MCF 10A (cell line): ENCODE results near the gene ANKRD61. TPM values are rescaled to one million over a fixed set of nuclear protein-coding genes. Genes with fewer than 3 reads are reported as not detected.
A peak's percentile ranks its signal among the peaks of the same experiment; 100 is the strongest.

Experiments
- BruUV-seq: library from RNA; stranded (reverse); fragments of 400-500 nt; replicated peaks from 2 replicates; lab custom pipeline; 2021; lab: Mats Ljungman, UMichigan
- CTCF ChIA-PET: fragments of 300-600 bp; sonication (Branson Sonifier 250); formaldehyde crosslinking; extraction: SDS; loops from one replicate; lab custom pipeline; 2021; ENCODE audit warnings: antibody characterized with exemption, inconsistent platforms; lab: Yijun Ruan, JAX
- POLR2A ChIA-PET: fragments of 300-600, 350-650 bp; sonication (Branson Sonifier 250); formaldehyde crosslinking; extraction: SDS; loops from one replicate; lab custom pipeline; 2020; ENCODE audit warnings: antibody characterized with exemption, inconsistent platforms; lab: Yijun Ruan, JAX
- DNase-seq: peaks from one replicate; pipeline ENCODE4 v3.0.0-alpha.2; 2018; ENCODE audit not compliant: unreplicated experiment
- H3K27ac Mint-ChIP-seq: one replicate; pipeline ENCODE4 v1.8.0; 2022; ENCODE audit warnings: mild to moderate bottlenecking, low read depth, mixed read lengths; ENCODE audit not compliant: unreplicated experiment
- H3K27me3 Mint-ChIP-seq: one replicate; pipeline ENCODE4 v1.8.0; 2022; ENCODE audit warnings: mixed read lengths; ENCODE audit not compliant: insufficient read depth, unreplicated experiment
- H3K36me3 Mint-ChIP-seq: one replicate; pipeline ENCODE4 v1.8.0; 2022; ENCODE audit warnings: mild to moderate bottlenecking, moderate library complexity, mixed read lengths; ENCODE audit not compliant: insufficient read depth, unreplicated experiment
- H3K4me1 Mint-ChIP-seq: one replicate; pipeline ENCODE4 v1.8.0; 2022; ENCODE audit warnings: mixed read lengths; ENCODE audit not compliant: insufficient read depth, unreplicated experiment
- H3K4me3 Mint-ChIP-seq: one replicate; pipeline ENCODE4 v1.8.0; 2022; ENCODE audit warnings: mild to moderate bottlenecking, moderate library complexity, mixed read lengths; ENCODE audit not compliant: unreplicated experiment
- H3K9me3 Mint-ChIP-seq: one replicate; pipeline ENCODE4 v1.8.0; 2022; ENCODE audit warnings: mixed read lengths; ENCODE audit not compliant: unreplicated experiment
- intact Hi-C: fragments of 100-400 bp; cut with micrococcal nuclease; formaldehyde crosslinking; loops from 2 replicates; pipeline ENCODE4 v1.14.1; 2022
- total RNA-seq: library from RNA; stranded (reverse); gene quantifications from 2 replicates; pipeline ENCODE4 v1.2.3, GENCODE V29; 2022
- TF ChIP-seq, protein P1 (sequence below): fragments of 200-600 bp; IDR thresholded peaks from one replicate; pipeline ENCODE4 v1.8.0; 2022; ENCODE audit warnings: antibody characterized with exemption, mild to moderate bottlenecking; ENCODE audit not compliant: unreplicated experiment

ANKRD61 gene
- total RNA-seq, 1 experiment from 2014 or later, result not detected

DNA sequence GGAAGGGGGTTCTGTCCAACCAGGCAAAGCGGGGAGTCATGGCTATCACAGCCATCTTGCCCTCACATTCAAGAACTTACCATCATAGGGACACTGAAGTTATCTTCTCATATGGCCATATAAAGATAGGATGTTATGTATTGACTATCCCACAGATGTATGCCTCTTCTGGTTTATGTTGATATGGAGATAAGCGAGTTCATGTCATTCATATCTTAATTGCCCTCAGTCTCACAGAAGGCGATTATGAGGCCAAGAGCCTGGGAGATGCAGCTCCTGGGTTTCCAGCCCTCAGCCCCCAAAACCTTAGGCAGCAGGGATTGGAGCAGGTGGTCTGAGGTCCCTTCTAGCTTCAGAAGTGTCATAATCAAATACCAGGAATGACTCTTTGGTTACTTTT lies 8.5 kb upstream of the ANKRD61 start:
- Mint-ChIP-seq H3K27ac (no peak overlapping the region), H3K27me3 (no peaks in the 10 kb centered on the region), H3K9me3 (no peaks in the 10 kb centered on the region), H3K36me3 (peaks cover 100% of the 10 kb centered on the region), H3K4me3 (no peak overlapping the region), H3K4me1 (no peaks in the 10 kb centered on the region)
- ChIA-PET POLR2A (interaction anchor here (0.7 to 1.5 kb wide), 2 partner anchors 11 to 27 kb away, joined by 3 read pairs; no protein-coding TSS in a partner anchor), CTCF (no interaction called here)
- no TSS peak for BruUV-seq
- TF ChIP-seq, protein P1, sequence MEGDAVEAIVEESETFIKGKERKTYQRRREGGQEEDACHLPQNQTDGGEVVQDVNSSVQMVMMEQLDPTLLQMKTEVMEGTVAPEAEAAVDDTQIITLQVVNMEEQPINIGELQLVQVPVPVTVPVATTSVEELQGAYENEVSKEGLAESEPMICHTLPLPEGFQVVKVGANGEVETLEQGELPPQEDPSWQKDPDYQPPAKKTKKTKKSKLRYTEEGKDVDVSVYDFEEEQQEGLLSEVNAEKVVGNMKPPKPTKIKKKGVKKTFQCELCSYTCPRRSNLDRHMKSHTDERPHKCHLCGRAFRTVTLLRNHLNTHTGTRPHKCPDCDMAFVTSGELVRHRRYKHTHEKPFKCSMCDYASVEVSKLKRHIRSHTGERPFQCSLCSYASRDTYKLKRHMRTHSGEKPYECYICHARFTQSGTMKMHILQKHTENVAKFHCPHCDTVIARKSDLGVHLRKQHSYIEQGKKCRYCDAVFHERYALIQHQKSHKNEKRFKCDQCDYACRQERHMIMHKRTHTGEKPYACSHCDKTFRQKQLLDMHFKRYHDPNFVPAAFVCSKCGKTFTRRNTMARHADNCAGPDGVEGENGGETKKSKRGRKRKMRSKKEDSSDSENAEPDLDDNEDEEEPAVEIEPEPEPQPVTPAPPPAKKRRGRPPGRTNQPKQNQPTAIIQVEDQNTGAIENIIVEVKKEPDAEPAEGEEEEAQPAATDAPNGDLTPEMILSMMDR, result no peak
- intact Hi-C loops, result no loop called here
- no peak for DNase-seq

- CTCF ChIA-PET, result interaction anchor here (0.5 to 0.9 kb wide), 2 partner anchors 166 to 324 kb away, joined by 3 read pairs; no protein-coding TSS in a partner anchor
- TSS peak; percentile 82 for BruUV-seq
- H3K4me3 Mint-ChIP-seq, result no peak overlapping the region
- DNase-seq, result no peak
- H3K36me3 Mint-ChIP-seq, result peaks cover 100% of the 10 kb centered on the region
- H3K27ac Mint-ChIP-seq, result no peak overlapping the region
- POLR2A ChIA-PET, result interaction anchor here (0.6 to 1.7 kb wide), 6 partner anchors 8 to 115 kb away, joined by 3 to 7 read pairs (median 4); no protein-coding TSS in a partner anchor
- H3K4me1 Mint-ChIP-seq, result no peaks in the 10 kb centered on the region
- no peaks in the 10 kb centered on the region for H3K9me3 Mint-ChIP-seq
- intact Hi-C loops, result no loop called here
- no peaks in the 10 kb centered on the region for H3K27me3 Mint-ChIP-seq
- TF ChIP-seq, protein P1, result no peak
These were observed 7.2 kb upstream of the ANKRD61 start for GRCh38 chr7:6023974-6024435.

DNA sequence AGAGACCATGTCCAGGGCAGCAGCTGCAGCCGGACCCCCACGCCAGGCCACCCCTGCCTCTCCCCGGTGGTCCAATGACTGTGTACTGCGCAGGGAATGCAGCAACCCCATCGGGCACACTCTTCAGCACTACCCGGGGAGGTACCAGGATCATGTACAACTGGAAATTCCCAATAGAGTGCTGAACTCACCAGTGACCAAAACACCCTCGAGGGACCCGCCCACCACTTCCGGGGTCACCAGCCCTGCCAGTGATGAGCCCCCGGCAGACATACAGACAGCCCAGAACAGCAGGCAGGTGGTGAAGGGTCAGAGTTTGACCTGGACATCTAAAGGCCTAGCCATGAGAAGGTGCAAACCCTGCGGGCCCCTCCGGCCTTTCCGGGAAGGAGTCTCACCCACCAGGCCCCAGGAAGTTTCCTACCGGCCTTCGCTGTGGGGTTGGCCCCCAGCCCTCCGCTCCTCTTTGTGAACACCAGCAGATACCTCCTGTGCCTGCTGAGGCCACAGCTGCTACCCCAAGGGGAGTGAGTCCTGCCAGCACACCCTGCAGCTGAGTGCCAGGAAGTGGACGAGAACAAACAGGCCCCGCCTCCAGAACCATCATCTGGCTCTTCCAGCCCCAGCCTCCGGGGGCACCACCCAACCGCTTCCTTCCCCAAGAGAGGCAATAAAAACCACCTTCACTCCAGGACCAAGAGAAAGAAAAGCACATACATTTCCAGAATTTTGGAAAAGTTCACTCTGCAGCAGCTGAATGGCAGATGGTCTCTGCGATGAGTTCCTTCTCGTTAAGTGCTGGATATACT lies 5.0 kb upstream of the ANKRD61 start:
- POLR2A ChIA-PET, result interaction anchor here (0.5 to 1.2 kb wide), 4 partner anchors 11 to 234 kb away, joined by 3 read pairs; partner anchors contain the start of genes AIMP2 and PMS2
- H3K9me3 Mint-ChIP-seq, result no peaks in the 10 kb centered on the region
- CTCF ChIA-PET, result interaction anchor here (0.5 to 2.0 kb wide), 5 partner anchors 11 to 259 kb away, joined by 3 to 8 read pairs (median 3); no protein-coding TSS in a partner anchor
- no peaks in the 10 kb centered on the region for H3K4me1 Mint-ChIP-seq
- H3K27me3 Mint-ChIP-seq, result no peaks in the 10 kb centered on the region
- TF ChIP-seq, protein P1, result peak; percentile 8
- DNase-seq, result peak; percentile 49
- intact Hi-C loops, result no loop called here
- no TSS peak for BruUV-seq
- H3K4me3 Mint-ChIP-seq, result no peak overlapping the region
- H3K36me3 Mint-ChIP-seq, result peaks cover 95% of the 10 kb centered on the region
- peak overlapping the region; percentile 35 for H3K27ac Mint-ChIP-seq

DNA sequence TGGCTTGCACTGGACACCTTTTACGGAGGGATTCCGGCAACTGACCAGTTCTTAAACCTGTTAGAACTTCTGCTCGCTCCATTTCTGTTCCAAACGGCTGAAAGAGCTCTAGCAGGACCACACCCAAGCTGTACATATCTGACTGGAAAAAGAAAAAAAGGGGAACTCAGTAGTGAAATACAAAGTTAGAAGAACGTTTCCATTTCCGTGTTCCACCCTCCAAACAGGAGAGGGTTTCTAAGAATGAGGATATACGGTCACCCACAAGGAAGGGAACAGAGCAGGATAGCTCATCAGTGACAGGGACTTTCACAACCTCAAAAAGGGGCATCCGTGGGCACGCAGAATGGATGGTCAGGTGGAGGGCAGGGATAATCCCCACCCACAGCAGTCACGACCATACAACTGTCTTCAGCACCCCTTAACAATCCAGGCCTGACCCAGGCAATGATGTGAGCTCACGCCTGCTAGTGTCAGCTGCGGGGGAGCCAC lies 4.3 kb upstream of the ANKRD61 start:
- ChIA-PET CTCF (interaction anchor here (0.6 to 2.0 kb wide), 7 partner anchors 12 to 379 kb away, joined by 3 to 8 read pairs (median 4); no protein-coding TSS in a partner anchor), POLR2A (interaction anchor here (0.5 to 1.2 kb wide), 5 partner anchors 12 to 233 kb away, joined by 3 read pairs; partner anchors contain the start of genes AIMP2 and PMS2)
- Mint-ChIP-seq H3K27ac (peak overlapping the region; percentile 35), H3K27me3 (no peaks in the 10 kb centered on the region), H3K4me3 (no peak overlapping the region), H3K4me1 (no peaks in the 10 kb centered on the region), H3K36me3 (peaks cover 95% of the 10 kb centered on the region), H3K9me3 (no peaks in the 10 kb centered on the region)
- no TSS peak for BruUV-seq
- TF ChIP-seq, protein P1, result no peak
- DNase-seq, result no peak
- intact Hi-C loops, result no loop called here
